Esophagus muscularis mucosa (tissue), 4 donors: ENCODE data around the gene KLLN.

Experiments
- EP300 ChIP-seq: sonication (generic); formaldehyde crosslinking; IDR thresholded peaks from one replicate; pipeline ENCODE4 v1.6.1; 2017; ENCODE audit warnings: antibody characterized with exemption
- POLR2A ChIP-seq: fragments of 450-650 bp; IDR thresholded peaks from one replicate; pipeline ENCODE4 v1.6.1; 2017; ENCODE audit warnings: antibody characterized with exemption, moderate library complexity, mild to moderate bottlenecking, low read depth
- TF ChIP-seq, protein P1 (sequence below), 3 experiments: fragments of 200-600 bp in 2 of 3; fragments of 450-650 bp in 1 of 3; sonication (generic) in 2 of 3; IDR thresholded peaks; one replicate each; pipeline ENCODE4 v1.5.1; 2017 to 2019; ENCODE audit warnings: antibody characterized with exemption in 3 of 3, mild to moderate bottlenecking in 2 of 3, moderate library complexity in 1 of 3

GRCh38 chr10:87836098-87836497, 27.2 kb downstream of the KLLN start:
- TF ChIP-seq, protein P1, sequence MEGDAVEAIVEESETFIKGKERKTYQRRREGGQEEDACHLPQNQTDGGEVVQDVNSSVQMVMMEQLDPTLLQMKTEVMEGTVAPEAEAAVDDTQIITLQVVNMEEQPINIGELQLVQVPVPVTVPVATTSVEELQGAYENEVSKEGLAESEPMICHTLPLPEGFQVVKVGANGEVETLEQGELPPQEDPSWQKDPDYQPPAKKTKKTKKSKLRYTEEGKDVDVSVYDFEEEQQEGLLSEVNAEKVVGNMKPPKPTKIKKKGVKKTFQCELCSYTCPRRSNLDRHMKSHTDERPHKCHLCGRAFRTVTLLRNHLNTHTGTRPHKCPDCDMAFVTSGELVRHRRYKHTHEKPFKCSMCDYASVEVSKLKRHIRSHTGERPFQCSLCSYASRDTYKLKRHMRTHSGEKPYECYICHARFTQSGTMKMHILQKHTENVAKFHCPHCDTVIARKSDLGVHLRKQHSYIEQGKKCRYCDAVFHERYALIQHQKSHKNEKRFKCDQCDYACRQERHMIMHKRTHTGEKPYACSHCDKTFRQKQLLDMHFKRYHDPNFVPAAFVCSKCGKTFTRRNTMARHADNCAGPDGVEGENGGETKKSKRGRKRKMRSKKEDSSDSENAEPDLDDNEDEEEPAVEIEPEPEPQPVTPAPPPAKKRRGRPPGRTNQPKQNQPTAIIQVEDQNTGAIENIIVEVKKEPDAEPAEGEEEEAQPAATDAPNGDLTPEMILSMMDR (IDR thresholded peaks at IDR 0.05): no peak
- no peak for TF ChIP-seq EP300
- TF ChIP-seq POLR2A: no peak
